Thyroid gland (tissue), 4 donors: Measurements from ENCODE around the gene ARL14EP. TPM values are rescaled to one million over a fixed set of nuclear protein-coding genes. Genes with fewer than 3 reads are reported as not detected.

Source experiments
- DNase-seq, 2 donors: peaks; one replicate each; pipeline ENCODE4 v3.0.0-alpha.2; 2019
- H3K27ac ChIP-seq, 3 donors: fragments of 200-600 bp; sonication (generic); 1 replicate in 2 of 3; 2 replicates in 1 of 3; pipeline ENCODE4 v1.5.1; 2016 to 2019; ENCODE audit warnings: mild to moderate bottlenecking in 1 of 3, moderate library complexity in 1 of 3
- H3K27me3 ChIP-seq: fragments of 200-600 bp; sonication (generic); one replicate; pipeline ENCODE4 v1.5.1; 2019
- H3K36me3 ChIP-seq, 2 donors: fragments of 200-600 bp; sonication (generic); one replicate each; pipeline ENCODE4 v1.5.1; 2016 to 2019
- H3K4me1 ChIP-seq, 2 donors: fragments of 200-600 bp; sonication (generic); one replicate each; pipeline ENCODE4 v1.5.1; 2017 to 2019
- H3K4me3 ChIP-seq, 3 donors: fragments of 200-600 bp; sonication (generic); replicated peaks in 1 of 3; 1 replicate in 2 of 3; 2 replicates in 1 of 3; pipeline ENCODE4 v1.5.1; 2016; ENCODE audit warnings: mild to moderate bottlenecking in 1 of 3
- H3K9me3 ChIP-seq: fragments of 200-600 bp; sonication (generic); one replicate; pipeline ENCODE4 v1.5.1; 2017
- CTCF ChIP-seq, 6 experiments: fragments of 200-600 bp in 3 of 6; fragments of 450-650 bp in 3 of 6; sonication (generic) in 3 of 6; IDR thresholded peaks; one replicate each; pipeline ENCODE4 v1.5.1; 2016 to 2019; ENCODE audit warnings: antibody characterized with exemption in 6 of 6, mild to moderate bottlenecking in 2 of 6, inconsistent platforms in 1 of 6, moderate library complexity in 1 of 6
- POLR2A ChIP-seq, 2 donors: fragments of 450-650 bp; IDR thresholded peaks; one replicate each; pipeline ENCODE4 v1.6.1; 2017; ENCODE audit warnings: antibody characterized with exemption in 2 of 2, mild to moderate bottlenecking in 2 of 2, moderate library complexity in 1 of 2
- WGBS, 2 donors: methylation state at CpG; one replicate each; pipeline ENCODE4 v1.1.5; 2017; 5-methylcytosine and 5-hydroxymethylcytosine counted together
- intact Hi-C: fragments of 100-400 bp; cut with DNase I; formaldehyde crosslinking; loops from one replicate; pipeline ENCODE4 v1.15.1; 2023
- total RNA-seq, 4 donors: library from RNA; depleted of rRNA; stranded (reverse); fragments of >200 nt; gene quantifications; one replicate each; pipeline ENCODE4 v1.2.3, GENCODE V29; 2016

Gene ARL14EP
- total RNA-seq, 4 donors from 2014 or later, result 28.2 to 60.5 (median 45.1) TPM

- 87 to 95% methylated on average over 4 of the region's 4 CpGs for WGBS, 2 donors
- Histone ChIP-seq H3K36me3 (no peaks in the 10 kb centered on the region), H3K4me1 (no peaks in the 10 kb centered on the region), H3K4me3 (no peak overlapping the region), H3K27ac (no peak overlapping the region), H3K9me3 (no peaks in the 10 kb centered on the region), H3K27me3 (no peaks in the 10 kb centered on the region)
- DNase-seq, result no peak
- intact Hi-C loops, result no loop called here
- TF ChIP-seq POLR2A (IDR thresholded peaks at IDR 0.05), result no peak
- no peak for TF ChIP-seq CTCF (IDR thresholded peaks at IDR 0.05)
These were observed 45.5 kb downstream of the ARL14EP start for GRCh38 chr11:30368394-30368793.

DNA sequence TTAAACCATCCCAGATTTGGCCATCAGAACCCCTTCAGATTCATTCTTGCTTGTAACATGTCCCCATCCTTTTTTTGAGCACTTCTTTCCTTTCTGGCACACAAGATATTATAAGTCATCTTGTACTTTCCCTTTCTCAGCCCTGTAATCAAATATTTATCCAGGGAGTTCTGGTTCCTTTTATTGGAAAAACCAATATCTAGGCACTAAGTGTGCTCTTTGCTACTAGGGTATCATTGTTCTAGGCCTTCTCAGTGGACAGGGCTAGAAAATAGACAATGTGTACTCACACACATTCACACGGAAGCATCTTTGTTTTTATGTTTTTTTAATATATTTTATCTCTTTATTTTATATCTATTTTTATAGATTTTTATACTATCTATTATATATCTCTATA is 47.3 kb downstream of the ARL14EP start:
- no peak for TF ChIP-seq POLR2A (IDR thresholded peaks at IDR 0.05)
- no peak for TF ChIP-seq CTCF (IDR thresholded peaks at IDR 0.05)
- intact Hi-C loops, result no loop called here
- Histone ChIP-seq H3K4me3 (no peak overlapping the region), H3K9me3 (no peaks in the 10 kb centered on the region), H3K4me1 (no peaks in the 10 kb centered on the region), H3K36me3 (no peaks in the 10 kb centered on the region), H3K27ac (no peak overlapping the region), H3K27me3 (no peaks in the 10 kb centered on the region)
- no peak for DNase-seq
- 90 to 94% methylated on average over 1 of the region's 1 CpG for WGBS, 2 donors

DNA sequence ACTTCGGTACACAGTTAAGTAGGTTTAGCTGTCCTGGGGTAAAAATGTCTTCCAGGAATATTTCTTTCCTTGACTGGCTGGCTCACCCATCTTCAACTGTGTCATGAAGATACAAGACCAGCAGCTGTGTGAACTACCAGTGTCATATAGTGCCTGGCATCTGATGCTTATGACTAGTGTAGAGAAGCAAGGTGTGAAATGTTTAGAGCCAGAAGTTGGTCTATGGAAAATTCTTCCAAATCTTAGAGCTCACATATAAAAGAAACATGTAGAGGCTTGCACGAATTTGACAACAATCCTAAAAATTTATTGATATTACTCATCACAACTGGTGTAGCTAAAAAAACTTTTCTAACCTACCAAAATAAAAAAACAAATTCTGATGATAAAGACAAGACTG is 54.4 kb downstream of the ARL14EP start:
- no peak for TF ChIP-seq POLR2A (IDR thresholded peaks at IDR 0.05)
- TF ChIP-seq CTCF (IDR thresholded peaks at IDR 0.05), result no peak

GRCh38 chr11:30380846-30381245 is 57.9 kb downstream of the ARL14EP start:
- Histone ChIP-seq H3K36me3 (no peaks in the 10 kb centered on the region), H3K4me1 (no peaks in the 10 kb centered on the region), H3K27ac (no peak overlapping the region), H3K27me3 (no peaks in the 10 kb centered on the region), H3K4me3 (no peak overlapping the region), H3K9me3 (no peaks in the 10 kb centered on the region)
- intact Hi-C loops, result no loop called here
- DNase-seq, result no peak
- TF ChIP-seq POLR2A (IDR thresholded peaks at IDR 0.05), result no peak
- no peak for TF ChIP-seq CTCF (IDR thresholded peaks at IDR 0.05)

More for the DNA sequence above, 54.4 kb downstream of the ARL14EP start:
- Histone ChIP-seq H3K4me3 (no peak overlapping the region), H3K4me1 (no peaks in the 10 kb centered on the region), H3K36me3 (no peaks in the 10 kb centered on the region), H3K27ac (no peak overlapping the region), H3K9me3 (no peaks in the 10 kb centered on the region), H3K27me3 (no peaks in the 10 kb centered on the region)
- 90 to 92% methylated on average over 2 of the region's 2 CpGs for WGBS, 2 donors
- intact Hi-C loops, result no loop called here
- DNase-seq, result no peak

DNA sequence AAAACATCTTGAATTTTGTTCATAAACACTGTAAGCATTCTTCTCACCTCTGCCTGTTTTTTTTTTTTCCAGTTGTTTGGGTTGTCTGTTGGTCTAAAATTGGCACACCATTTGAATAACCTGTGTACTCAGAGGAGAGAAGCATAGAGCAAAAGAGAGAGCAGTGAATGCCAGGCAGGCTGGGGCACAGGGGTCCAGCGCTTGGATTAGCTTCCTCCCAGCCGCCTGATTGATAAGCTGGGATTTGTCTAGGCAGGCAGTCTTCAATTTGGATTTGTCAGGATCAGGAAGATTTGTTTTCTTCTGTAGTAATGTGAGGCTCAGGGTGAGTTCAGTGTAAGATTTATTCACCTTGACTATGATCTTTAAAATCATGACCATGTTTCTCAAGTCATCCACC is 59.0 kb downstream of the ARL14EP start:
- intact Hi-C loops, result no loop called here
- TF ChIP-seq CTCF (IDR thresholded peaks at IDR 0.05) (no peak), POLR2A (IDR thresholded peaks at IDR 0.05) (no peak)
- no peaks in the 10 kb centered on the region for H3K36me3 ChIP-seq
- WGBS, 2 donors, result 77 to 84% methylated on average over 2 of the region's 2 CpGs
- no peak for DNase-seq
- no peak overlapping the region for H3K4me3 ChIP-seq
- no peaks in the 10 kb centered on the region for H3K4me1 ChIP-seq
- no peaks in the 10 kb centered on the region for H3K9me3 ChIP-seq
- no peaks in the 10 kb centered on the region for H3K27me3 ChIP-seq
- H3K27ac ChIP-seq, result no peak overlapping the region

Other genes with a start within 250 kb of the ARL14EP start
- not detected for gene FSHB, start 92.1 kb upstream of the ARL14EP start, total RNA-seq